ENCODE results near the gene EXOC4. TPM values are rescaled to one million over a fixed set of nuclear protein-coding genes. Genes with fewer than 3 reads are reported as not detected.

The EXOC4 gene
- polyA plus RNA-seq, 3 donors = 68.1 to 75.1 (median 70.9) TPM

DNA sequence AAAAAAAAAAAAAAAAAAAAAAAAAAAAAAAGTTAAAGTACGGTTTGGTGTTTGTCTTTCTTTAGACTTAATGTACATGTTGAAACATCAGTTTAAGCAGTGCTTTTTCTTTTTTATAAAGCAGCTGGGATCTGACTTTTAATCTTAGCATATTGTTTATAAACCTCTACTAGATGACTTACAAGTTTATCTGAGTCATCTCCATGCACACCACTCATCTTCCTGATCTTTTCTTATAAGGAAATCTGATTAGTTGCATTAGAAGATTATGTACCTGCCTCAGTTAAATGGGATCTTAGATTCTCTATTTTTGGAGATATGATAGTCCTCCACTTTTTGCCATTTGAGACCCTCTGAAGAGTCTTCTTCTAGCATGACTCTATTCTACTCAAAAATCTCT lies 482.3 kb downstream of the EXOC4 start:
- no peak for DNase-seq (ENCODE audit: extremely low read depth in 1 of 11, low read depth in 9 of 11, low spot score in 4 of 11)

DNA sequence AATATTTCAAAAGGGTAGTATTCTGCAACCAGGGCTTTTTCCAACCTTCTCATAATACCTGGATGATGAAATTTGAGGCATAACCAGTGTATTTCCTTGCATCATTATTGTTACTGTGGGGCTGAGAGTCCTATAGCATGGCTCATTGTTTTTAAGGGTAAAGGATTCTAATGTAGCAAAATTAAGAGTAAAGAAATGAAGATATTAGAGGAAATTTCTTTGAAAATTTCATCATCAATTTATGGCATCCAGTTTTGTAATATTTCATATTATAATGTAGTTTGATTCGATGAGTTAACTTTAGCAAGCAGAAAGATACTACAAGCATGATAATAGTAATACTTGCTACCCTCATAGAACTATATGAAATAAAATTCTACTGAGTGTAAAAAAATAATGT lies 486.9 kb downstream of the EXOC4 start:
- no peak for DNase-seq (ENCODE audit: extremely low read depth in 1 of 11, low read depth in 9 of 11, low spot score in 4 of 11)

DNA sequence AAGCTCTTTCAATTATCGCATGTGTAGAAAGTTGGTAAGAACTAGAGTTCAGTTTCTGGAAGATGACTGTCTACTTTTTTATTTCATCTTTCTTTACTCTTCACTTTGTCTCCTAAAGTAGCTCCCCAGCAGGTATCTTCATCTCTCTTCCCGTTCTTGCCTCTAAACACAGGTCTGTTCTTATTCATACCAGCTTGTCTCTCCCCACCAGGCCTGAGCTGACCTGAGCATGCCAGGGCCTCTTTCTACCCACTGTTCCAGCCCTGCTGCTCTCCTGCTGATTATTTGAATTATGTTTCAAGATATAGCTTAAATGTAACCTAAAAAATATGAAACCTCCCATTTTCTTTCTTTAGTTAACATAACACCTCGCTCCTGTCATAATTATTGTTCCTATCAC lies 488.2 kb downstream of the EXOC4 start:
- no peak for DNase-seq (ENCODE audit: extremely low read depth in 1 of 11, low read depth in 9 of 11, low spot score in 4 of 11)

DNA sequence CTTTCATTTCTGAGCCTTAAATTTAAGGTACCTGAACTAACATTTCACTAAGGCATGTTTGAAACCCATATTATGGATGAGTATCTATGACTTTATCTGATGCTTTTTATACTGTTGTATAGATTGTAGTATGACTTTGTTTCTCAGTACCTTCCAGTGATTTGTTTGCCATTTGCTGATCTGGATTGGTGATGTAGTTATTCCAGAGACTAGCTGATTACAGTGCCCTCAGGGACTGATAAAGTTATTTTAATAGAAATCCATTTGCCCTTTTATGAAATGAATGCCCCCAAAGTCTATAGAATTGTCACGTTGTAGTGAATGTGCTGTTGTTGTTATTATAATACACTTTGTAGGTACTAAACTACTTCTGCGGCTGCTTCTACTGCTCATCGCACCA lies 488.8 kb downstream of the EXOC4 start:
- DNase-seq (ENCODE audit: extremely low read depth in 1 of 11, low read depth in 9 of 11, low spot score in 4 of 11) = no peak

DNA sequence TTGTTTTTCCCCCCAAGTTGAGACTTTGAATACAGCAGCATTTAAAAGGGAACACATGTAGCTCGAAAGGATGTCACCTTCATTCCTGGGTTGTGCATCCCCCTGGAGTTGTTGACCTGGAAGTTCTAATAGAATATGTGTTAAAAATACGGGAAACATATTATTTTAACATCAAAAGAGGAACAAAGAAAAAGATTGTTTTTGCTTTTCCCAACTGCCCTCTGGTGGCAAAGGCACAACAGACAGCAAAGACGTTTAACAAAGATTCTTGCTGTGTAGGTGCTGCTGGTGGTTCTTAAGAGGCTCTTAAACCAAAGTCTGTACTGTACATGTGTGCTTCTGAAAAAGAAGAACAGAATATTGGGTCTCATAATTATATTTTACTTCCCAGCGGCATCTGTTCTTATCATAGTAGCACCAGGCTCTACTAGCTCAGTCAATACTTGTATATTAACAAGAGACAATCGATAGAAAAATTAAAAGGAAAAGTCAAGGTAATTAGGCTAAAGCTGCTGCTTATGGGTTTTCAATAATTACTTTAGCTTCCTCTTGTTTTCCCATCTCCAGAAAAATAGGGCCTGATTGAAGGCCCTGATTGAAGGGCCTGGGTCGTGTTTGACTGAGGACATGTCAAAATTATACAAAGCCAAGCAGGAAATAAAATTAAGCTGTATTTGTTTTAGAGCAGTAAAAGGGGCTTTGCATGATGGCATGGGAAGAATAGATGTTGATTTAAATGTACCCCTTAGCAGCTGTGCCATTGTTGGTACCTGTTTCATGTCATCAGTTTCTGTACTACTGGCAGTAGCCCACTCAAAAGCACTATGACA lies 490.0 kb downstream of the EXOC4 start:
- DNase-seq (ENCODE audit: extremely low read depth in 1 of 11, low read depth in 9 of 11, low spot score in 4 of 11) = no peak

DNA sequence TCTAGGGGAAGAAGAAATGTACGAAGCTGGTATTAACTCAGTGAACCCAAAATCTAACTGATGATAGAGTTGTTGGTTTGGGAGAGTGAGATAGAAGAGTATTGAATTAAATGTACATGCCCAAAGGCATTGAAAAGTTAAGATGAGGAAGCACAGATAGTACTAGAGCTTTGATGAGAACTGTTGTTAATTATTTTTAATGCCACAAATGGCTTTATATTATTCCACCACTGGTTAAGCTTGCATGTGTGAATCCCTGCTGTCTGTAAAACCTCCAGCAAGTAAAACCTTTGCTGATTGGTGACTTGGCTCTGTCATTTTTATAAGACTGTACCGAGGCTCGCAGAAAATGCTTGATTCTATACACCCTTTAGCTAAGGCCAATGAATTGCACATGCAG lies 491.6 kb downstream of the EXOC4 start:
- DNase-seq (ENCODE audit: extremely low read depth in 1 of 11, low read depth in 9 of 11, low spot score in 4 of 11) = no peak

DNA sequence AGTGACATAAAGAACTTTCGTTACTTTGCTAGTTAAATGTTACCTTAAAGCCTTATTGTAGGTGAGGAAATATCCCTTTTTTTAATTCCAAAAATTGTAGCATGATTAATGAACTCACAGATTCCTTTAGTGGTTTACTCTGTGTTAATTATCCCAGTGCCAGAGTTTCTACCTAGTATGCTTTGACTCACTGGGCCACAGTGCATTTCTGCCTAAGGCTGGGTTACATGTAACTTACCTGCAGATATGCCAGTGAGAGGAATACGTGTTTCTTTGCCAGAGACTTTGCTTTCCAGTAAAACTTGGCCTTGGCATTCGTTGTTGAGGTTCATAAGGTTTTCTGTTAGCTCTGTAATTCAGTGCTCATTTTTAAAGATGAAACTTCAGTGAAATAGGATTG lies 493.4 kb downstream of the EXOC4 start:
- DNase-seq (ENCODE audit: extremely low read depth in 1 of 11, low read depth in 9 of 11, low spot score in 4 of 11) = no peak

DNA sequence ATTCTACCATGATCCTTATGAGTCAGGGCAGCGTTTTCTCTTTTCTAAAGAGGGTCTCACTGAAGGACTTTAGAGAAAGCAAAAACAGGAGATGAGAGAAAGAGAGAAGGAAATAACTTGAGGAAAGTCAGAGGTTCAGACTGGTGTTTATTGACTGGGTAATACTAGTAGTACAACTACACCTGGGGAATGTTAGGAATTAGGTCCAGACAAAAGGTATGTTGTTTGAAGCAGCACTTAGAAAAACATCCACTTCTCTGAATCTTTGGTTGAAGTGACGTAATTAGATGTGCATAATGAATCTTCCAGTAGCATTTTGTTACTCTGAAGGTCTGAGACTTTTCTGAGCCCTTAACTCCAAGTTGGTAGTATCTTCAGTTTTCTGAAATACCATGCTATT lies 494.0 kb downstream of the EXOC4 start:
- DNase-seq (ENCODE audit: extremely low read depth in 1 of 11, low read depth in 9 of 11, low spot score in 4 of 11) = no peak

DNA sequence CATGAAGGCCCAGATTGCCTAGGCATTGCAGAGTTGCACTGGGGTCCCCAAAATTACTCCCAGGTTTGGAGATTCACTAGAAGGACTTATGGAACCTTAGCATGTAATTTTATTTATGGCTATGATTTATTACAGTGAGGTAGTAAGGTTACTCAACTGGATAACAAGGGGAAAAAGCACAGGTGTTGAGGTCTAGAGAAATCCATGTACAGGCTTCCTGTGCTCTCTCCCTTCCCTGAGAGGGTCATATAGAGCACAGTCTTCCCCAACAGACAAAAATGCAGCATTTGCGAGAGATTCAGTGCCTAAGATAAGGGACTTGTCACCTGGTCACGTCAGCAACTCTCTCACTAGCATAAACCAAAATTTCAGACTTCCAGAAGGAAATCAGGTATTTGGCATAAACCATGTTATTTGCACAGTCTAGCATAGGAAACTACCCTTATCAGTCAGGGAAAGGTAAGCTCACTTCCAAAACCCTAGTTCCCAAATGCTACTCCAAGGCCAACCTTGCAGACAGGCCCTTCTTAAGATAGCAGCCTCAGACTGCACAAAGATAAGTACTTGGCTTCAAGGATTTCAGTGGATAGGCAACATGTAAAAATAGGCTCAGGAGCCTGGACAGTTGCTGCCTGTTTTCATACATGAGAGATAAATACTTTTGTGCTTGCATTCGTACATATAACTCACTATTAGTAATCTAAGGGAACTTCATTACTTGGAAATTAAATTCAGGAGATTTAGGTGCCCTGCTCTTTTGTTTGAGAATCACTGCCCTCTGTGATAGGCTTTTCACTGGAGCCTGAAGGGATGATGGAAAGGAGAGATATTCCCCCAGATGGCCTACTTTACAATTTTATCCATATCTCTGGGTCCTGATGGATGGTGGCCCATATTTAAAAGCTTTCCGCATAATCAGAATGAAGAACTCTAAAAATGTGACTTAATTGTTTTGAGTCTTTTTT lies 495.8 kb downstream of the EXOC4 start:
- DNase-seq (ENCODE audit: extremely low read depth in 1 of 11, low read depth in 9 of 11, low spot score in 4 of 11) = no peak

DNA sequence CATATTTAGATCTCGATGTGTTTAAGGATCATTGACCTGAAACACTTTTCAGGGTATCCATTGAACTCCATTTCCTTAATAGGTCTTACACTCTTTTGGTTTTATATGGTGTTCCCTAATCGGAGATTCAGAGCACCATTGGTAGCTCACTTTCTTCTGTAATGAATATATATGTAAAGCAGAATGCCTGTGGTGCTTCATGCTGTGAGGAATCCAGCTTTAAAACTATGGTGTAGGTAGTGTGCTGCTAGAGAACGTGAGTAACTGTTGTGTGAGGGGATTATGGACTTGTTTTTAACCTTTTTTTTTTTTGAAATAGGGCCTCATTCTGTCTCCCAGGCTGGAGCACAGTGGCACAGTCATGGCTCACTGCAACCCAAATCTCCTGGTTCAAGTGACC lies 497.4 kb downstream of the EXOC4 start:
- no peak for DNase-seq (ENCODE audit: extremely low read depth in 1 of 11, low read depth in 9 of 11, low spot score in 4 of 11)

DNA sequence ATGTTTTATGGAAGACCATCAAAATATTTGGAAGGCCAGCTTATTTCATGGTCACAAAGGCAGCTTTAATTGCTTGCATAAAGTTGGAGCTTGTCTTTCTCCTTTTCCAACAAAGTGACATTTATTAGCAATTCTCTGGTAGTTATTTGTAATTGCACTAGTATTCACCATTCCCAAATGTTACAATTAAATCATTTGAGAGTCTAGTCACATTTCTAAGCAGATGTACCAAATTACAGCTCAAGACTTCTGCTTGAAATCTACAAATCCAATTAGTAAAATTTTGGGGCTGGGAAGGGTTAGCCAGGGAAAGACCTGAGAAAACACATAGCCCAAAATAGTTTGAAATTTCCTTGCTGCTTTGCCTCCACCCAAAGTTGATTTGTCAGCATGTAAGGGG lies 498.2 kb downstream of the EXOC4 start:
- DNase-seq (ENCODE audit: extremely low read depth in 1 of 11, low read depth in 9 of 11, low spot score in 4 of 11) = no peak

DNA sequence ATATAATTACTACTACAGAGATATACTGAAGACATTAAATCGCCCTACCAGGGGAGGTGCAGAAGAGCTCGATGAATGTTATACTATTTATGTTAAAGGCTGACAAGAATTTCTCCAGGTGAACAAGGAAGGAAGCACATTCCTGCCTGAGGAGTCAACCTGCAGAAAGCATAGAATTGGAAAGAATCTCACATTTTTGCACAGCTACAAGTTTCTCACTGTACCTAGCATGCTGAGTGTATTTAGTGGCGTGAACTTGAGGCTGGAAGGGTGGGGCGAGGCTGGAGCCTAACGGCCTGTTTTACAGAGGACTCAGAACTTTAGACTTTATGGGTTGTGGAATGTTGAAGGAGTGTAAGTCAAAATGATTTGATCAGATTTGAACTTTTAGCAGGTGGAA lies 500.6 kb downstream of the EXOC4 start:
- no peak for DNase-seq (ENCODE audit: extremely low read depth in 1 of 11, low read depth in 9 of 11, low spot score in 4 of 11)

DNA sequence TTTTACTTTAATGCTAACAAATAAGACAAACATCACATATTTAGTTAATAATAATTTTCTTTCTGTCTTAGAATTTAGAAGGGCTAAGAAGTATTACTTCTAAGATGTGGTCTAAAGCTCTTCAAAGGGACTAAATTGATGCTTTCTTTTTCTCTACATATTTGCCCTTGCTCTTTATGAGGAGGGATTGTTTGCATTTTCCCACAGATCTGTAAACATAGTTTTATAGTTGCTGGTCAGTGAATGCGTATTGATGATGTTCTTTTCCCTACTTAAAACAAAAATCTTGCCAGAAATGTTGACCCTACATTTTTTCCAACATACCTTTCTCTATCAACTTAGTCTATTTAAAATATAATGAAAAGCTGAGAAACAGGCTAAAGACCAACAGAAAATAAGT lies 501.8 kb downstream of the EXOC4 start:
- DNase-seq (ENCODE audit: extremely low read depth in 1 of 11, low read depth in 9 of 11, low spot score in 4 of 11) = no peak

DNA sequence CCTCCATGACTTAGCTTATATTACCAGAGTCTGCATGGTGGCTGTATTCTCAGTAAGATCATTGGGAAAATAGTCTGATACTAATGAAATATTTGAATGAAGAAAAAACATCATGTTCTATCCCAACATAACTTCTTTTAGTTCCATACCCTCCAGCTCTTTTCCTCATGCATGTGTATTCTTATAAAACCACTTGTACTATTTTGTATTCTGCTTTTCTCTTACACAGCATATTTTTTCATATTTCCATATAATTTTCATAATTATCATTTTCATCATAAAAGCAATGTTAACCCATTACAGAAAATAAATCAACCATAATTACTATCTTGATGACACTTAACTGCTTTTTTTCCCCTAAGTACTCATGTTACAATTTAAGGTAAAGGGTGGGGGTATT lies 503.0 kb downstream of the EXOC4 start:
- no peak for DNase-seq (ENCODE audit: extremely low read depth in 1 of 11, low read depth in 9 of 11, low spot score in 4 of 11)

DNA sequence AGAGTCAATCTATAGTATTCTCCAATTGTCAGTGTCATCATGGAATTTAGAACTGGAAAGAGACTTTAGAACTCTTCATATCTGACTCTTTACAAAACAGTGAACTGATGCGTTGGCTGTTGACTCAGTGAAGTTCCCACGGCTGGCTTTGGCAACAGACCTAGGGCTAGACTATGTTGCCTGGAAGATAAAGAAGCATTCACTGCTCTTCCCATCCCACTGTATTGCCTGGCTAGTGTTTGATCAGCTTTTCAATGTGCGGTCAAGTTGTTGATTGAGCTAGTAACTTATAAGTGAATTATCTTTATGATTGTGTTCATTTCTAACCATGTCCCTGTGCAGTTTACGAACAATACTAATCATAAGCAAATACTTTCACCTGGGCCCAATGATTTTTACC lies 508.6 kb downstream of the EXOC4 start:
- no peak for DNase-seq (ENCODE audit: extremely low read depth in 1 of 11, low read depth in 9 of 11, low spot score in 4 of 11)

DNA sequence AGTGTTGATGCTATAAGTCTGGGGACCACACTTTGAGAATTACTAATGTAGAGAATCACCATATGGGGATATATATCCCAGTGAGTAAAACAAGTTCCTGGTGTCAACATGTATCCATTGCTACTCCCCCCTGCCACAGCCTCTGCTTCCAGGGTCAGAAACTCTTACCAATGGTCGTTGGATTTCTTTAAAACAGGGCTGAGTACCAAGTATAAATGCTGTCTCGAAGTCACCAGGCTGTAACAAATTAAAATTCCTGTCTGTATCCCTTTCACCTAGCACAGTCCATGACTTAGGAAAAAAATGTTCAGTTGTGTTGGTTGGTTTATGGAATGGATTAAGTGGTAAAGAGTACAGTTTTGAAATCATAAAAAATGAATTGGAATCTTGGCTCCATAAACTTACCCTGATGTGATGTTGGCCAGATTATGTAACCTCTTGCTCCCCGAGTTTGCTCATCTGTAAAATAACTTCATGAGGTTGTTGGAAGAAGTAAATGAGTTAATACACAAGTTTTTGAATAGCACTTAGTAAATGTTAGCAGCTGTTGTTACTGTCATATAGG lies 510.3 kb downstream of the EXOC4 start:
- DNase-seq (ENCODE audit: extremely low read depth in 1 of 11, low read depth in 9 of 11, low spot score in 4 of 11) = peak in 1 of 11 donors; percentile 17

DNA sequence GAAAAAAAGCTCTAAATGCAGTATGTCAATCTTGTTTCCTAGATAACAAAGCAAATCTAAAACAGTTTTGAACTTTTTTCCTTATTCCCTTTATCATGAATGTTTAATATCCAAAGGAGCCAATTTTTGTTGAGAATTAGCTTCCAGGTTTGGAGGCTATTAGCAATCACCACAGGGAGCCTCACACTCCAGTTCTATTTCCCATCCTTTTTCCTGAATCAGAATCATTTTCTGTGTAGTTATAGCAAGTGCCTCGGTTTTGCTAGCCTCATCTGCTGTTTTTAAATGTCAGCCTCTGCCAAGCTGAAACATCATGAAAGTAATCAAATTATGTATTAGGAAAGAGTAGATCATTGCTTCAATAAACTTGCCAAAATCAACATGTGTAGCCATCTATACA lies 516.8 kb downstream of the EXOC4 start:
- DNase-seq (ENCODE audit: extremely low read depth in 1 of 11, low read depth in 9 of 11, low spot score in 4 of 11) = no peak

DNA sequence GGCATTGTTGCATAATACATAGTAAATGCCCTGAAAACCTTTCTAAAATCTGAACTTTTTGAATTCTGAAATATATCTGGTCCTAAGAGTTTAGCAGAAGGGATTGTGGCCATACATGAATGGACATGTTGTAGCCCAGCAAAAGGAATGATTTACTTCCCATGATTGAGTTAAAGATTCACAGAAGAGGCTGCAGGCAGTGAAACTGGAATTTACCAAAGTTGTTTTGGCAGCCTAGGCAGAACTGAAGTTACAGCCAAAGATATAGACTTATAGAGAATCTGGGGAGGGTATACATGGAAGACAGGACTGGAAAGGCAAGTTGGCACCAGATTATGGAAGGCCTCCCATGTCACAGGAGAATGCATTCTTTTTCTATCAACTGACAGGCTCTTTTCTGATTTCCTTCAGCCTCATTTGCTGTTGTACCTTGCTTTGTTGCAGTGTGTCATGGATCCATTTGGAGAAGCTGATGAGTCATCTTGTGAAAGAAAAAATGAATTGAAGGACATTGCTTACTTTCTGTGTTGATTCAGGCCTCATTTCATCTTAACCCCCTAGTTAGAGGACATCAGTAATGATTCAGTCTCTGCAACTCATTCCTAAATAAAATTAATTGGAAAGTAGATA lies 518.1 kb downstream of the EXOC4 start:
- DNase-seq (ENCODE audit: extremely low read depth in 1 of 11, low read depth in 9 of 11, low spot score in 4 of 11) = peak in 1 of 11 donors; percentile 54

DNA sequence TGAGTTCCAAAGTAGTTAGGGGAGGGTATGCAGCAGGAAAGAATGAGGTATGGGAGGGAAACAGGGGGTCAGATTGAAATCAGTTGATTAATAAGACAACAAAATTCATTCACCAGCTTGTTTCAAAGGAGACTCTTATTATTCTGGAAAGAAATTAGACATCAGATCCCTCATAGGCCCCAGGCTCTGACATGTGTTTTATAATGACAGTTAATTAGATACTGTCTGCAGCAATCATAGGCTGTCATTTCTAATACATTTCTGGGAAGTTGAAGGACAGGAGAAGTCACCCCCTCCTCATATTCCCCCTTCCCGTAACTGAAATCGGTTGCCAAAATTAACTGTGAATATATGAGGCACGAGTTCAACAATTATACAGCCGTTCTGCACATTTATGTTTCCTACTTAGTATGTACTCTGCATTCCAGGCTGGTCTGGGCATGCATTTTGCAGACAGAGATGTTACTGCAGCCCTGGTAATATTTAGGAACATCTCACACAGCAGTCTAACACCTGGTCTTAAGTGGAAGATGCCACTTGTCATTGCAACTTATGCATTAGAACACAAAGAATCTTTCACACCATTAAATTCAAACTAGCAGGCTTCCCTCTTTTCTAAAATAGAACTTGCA lies 519.0 kb downstream of the EXOC4 start:
- DNase-seq (ENCODE audit: extremely low read depth in 1 of 11, low read depth in 9 of 11, low spot score in 4 of 11) = no peak

Data from renal cortex interstitium (tissue), 11 donors.